Measurements from ENCODE around the gene POLE. TPM values are rescaled to one million over a fixed set of nuclear protein-coding genes. Genes with fewer than 3 reads are reported as not detected.
A peak's percentile ranks its signal among the peaks of the same experiment; 100 is the strongest.

POLE gene
- total RNA-seq, 2 experiments from 2014 or later: 112 to 114 TPM

DNA sequence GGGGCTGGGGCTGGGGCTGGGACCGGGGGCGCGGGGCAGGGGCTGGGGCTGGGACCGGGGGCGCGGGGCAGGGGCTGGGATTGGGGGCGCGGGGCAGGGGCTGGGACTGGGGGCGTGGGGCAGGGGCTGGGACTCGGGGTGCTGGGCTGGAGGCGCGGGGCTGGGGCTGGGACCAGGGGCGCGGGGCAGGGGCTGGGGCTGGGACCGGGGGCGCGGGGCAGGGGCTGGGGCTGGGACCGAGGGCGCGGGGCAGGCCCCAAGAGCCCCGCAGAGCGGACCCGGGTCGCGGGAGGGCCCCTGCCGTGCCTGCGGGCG, 68.1 kb downstream of the POLE start:
- POLR2A ChIA-PET: no interaction called here
- CTCF ChIA-PET: no interaction called here
- peaks cover 4% of the 10 kb centered on the region for H3K9me3 Mint-ChIP-seq

GRCh38 chr12:132618683-132619043, 68.5 kb downstream of the POLE start, which contains the start of gene P2RX2:
TSS of gene P2RX2 (plus strand) at chr12:132618776. CDS start at chr12:132618817, 41 bp downstream.
- Mint-ChIP-seq H3K9me3 (peaks cover 4% of the 10 kb centered on the region), H3K4me3 (no peak within 1 kb of the TSS), H3K27me3 (peaks cover 22% of the 10 kb centered on the region), H3K4me1 (ENCODE audit: low read depth) (peaks cover 14% of the 10 kb centered on the region), H3K27ac (no peak within 1 kb of the TSS), H3K36me3 (no peaks in the 10 kb centered on the region)
- intact Hi-C loops (cut with micrococcal nuclease): loop anchor here (10.0 kb wide), 1 partner anchor 464 kb away; no protein-coding TSS in a partner anchor
- CTCF ChIA-PET: interaction anchor here (1.6 kb wide), 1 partner anchor 203 kb away, joined by 4 read pairs; no protein-coding TSS in a partner anchor
- no peak for DNase-seq
- POLR2A ChIA-PET: interaction anchor here (0.6 kb wide), 1 partner anchor 74 kb away, joined by 3 read pairs; no protein-coding TSS in a partner anchor

More for the DNA sequence above, 68.1 kb downstream of the POLE start:
- intact Hi-C loops (cut with micrococcal nuclease): loop anchor here (10.0 kb wide), 1 partner anchor 464 kb away; no protein-coding TSS in a partner anchor
- no peak overlapping the region for H3K4me3 Mint-ChIP-seq
- H3K27ac Mint-ChIP-seq: no peak overlapping the region
- H3K36me3 Mint-ChIP-seq: peaks cover 2% of the 10 kb centered on the region
- peaks cover 22% of the 10 kb centered on the region for H3K27me3 Mint-ChIP-seq
- no peak for DNase-seq
- H3K4me1 Mint-ChIP-seq (ENCODE audit: low read depth): peaks cover 14% of the 10 kb centered on the region

GRCh38 chr12:132617822-132618682, 69.1 kb downstream of the POLE start:
- ChIA-PET CTCF (interaction anchor here (1.6 to 1.9 kb wide), 2 partner anchors 18 to 203 kb away, joined by 4 to 9 read pairs; no protein-coding TSS in a partner anchor), POLR2A (interaction anchor here (0.6 kb wide), 1 partner anchor 75 kb away, joined by 3 read pairs; no protein-coding TSS in a partner anchor)
- H3K36me3 Mint-ChIP-seq: no peaks in the 10 kb centered on the region
- peaks cover 14% of the 10 kb centered on the region for H3K4me1 Mint-ChIP-seq (ENCODE audit: low read depth)
- H3K9me3 Mint-ChIP-seq: peaks cover 4% of the 10 kb centered on the region
- H3K27me3 Mint-ChIP-seq: peaks cover 22% of the 10 kb centered on the region
- H3K27ac Mint-ChIP-seq: no peak overlapping the region
- no peak for DNase-seq
- H3K4me3 Mint-ChIP-seq: no peak overlapping the region
- intact Hi-C loops (cut with micrococcal nuclease): loop anchor here (10.0 kb wide), 1 partner anchor 463 kb away; no protein-coding TSS in a partner anchor

GRCh38 chr12:132617135-132617701, 69.9 kb downstream of the POLE start:
- POLR2A ChIA-PET: no interaction called here
- Mint-ChIP-seq H3K4me1 (ENCODE audit: low read depth) (peaks cover 10% of the 10 kb centered on the region), H3K4me3 (no peak overlapping the region), H3K9me3 (peaks cover 4% of the 10 kb centered on the region), H3K36me3 (no peaks in the 10 kb centered on the region), H3K27me3 (peaks cover 22% of the 10 kb centered on the region), H3K27ac (no peak overlapping the region)
- CTCF ChIA-PET: interaction anchor here (0.6 to 3.4 kb wide), 5 partner anchors 11 to 648 kb away, joined by 3 to 38 read pairs (median 4); no protein-coding TSS in a partner anchor
- DNase-seq: no peak
- intact Hi-C loops (cut with micrococcal nuclease): loop anchor here (10.0 kb wide), 1 partner anchor 462 kb away; no protein-coding TSS in a partner anchor

- CTCF ChIA-PET: interaction anchor here (0.7 to 3.4 kb wide), 23 partner anchors 10 to 546 kb away, joined by 3 to 38 read pairs (median 4); no protein-coding TSS in a partner anchor
- Mint-ChIP-seq H3K4me3 (no peak overlapping the region), H3K9me3 (peaks cover 8% of the 10 kb centered on the region), H3K4me1 (ENCODE audit: low read depth) (peaks cover 11% of the 10 kb centered on the region), H3K27ac (no peak overlapping the region), H3K36me3 (no peaks in the 10 kb centered on the region), H3K27me3 (peaks cover 29% of the 10 kb centered on the region)
- intact Hi-C loops (cut with micrococcal nuclease): loop anchor here (1.0 to 10.0 kb wide), 3 partner anchors 15 to 461 kb away; no protein-coding TSS in a partner anchor
- DNase-seq: no peak
- POLR2A ChIA-PET: no interaction called here
These were observed 71.5 kb downstream of the POLE start for GRCh38 chr12:132615579-132616038.

GRCh38 chr12:132614861-132615578, 72.1 kb downstream of the POLE start:
- peak; percentile 86 for DNase-seq
- intact Hi-C loops (cut with micrococcal nuclease): loop anchor here (1.0 to 10.0 kb wide), 3 partner anchors 15 to 460 kb away; no protein-coding TSS in a partner anchor
- ChIA-PET CTCF (interaction anchor here (0.6 to 3.4 kb wide), 26 partner anchors 8 to 461 kb away, joined by 3 to 38 read pairs (median 4); no protein-coding TSS in a partner anchor), POLR2A (no interaction called here)
- peaks cover 8% of the 10 kb centered on the region for H3K9me3 Mint-ChIP-seq
- H3K27ac Mint-ChIP-seq: no peak overlapping the region
- H3K27me3 Mint-ChIP-seq: peaks cover 35% of the 10 kb centered on the region
- no peaks in the 10 kb centered on the region for H3K36me3 Mint-ChIP-seq
- H3K4me3 Mint-ChIP-seq: no peak overlapping the region
- peaks cover 14% of the 10 kb centered on the region for H3K4me1 Mint-ChIP-seq (ENCODE audit: low read depth)

DNA sequence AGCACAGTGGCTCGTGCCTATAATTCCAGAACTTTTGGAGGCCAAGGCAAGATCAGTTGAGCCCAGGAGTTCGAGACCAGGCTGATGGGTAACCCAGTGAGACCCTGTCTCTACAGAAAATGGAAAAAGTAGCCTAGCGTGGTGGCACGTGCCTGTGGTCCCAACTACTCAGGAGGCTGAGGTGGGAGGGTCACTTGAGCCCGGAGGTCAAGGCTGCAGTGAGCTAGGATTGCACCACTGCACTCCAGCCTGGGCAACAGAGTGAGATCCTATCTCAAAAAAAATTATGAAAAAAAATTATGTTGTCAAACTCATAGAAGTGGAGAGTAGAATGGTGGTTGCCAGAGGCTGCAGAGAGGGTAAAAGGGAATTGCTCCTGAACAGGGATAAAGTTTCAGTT, 73.1 kb downstream of the POLE start:
- peaks cover 8% of the 10 kb centered on the region for H3K9me3 Mint-ChIP-seq
- peaks cover 14% of the 10 kb centered on the region for H3K4me1 Mint-ChIP-seq (ENCODE audit: low read depth)
- H3K36me3 Mint-ChIP-seq: no peaks in the 10 kb centered on the region
- intact Hi-C loops (cut with micrococcal nuclease): loop anchor here (2.0 to 10.0 kb wide), 2 partner anchors 199 to 459 kb away; no protein-coding TSS in a partner anchor
- DNase-seq: no peak
- H3K27ac Mint-ChIP-seq: no peak overlapping the region
- no peak overlapping the region for H3K4me3 Mint-ChIP-seq
- CTCF ChIA-PET: interaction anchor here (1.4 to 3.4 kb wide), 6 partner anchors 10 to 199 kb away, joined by 5 to 38 read pairs (median 9); no protein-coding TSS in a partner anchor
- peaks cover 39% of the 10 kb centered on the region for H3K27me3 Mint-ChIP-seq
- POLR2A ChIA-PET: interaction anchor here (0.7 kb wide), 1 partner anchor 113 kb away, joined by 5 read pairs; no protein-coding TSS in a partner anchor

DNA sequence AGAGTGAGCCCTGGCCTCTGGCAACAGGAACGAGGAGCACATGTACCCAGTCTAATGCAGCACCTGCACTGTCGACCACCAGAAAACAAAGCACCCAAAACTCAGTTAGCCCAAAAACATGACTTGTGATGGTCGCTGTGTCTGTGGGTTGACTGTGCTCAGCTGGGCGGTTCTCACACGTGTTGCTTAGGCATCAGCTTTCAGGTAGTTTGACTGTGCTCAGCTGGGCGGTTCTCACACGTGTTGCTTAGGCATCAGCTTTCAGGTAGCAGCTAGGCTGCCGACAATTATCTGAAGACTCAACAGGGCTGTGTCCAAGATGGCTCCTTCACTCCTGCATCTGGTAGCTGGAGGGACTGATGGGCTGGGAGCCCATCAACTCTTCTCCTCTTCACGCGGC, 75.5 kb downstream of the POLE start:
- Mint-ChIP-seq H3K4me3 (no peak overlapping the region), H3K36me3 (no peaks in the 10 kb centered on the region), H3K9me3 (peaks cover 5% of the 10 kb centered on the region), H3K27ac (no peak overlapping the region), H3K4me1 (ENCODE audit: low read depth) (peaks cover 9% of the 10 kb centered on the region), H3K27me3 (peaks cover 41% of the 10 kb centered on the region)
- DNase-seq: no peak
- CTCF ChIA-PET: interaction anchor here (1.0 to 2.3 kb wide), 2 partner anchors 50 to 197 kb away, joined by 4 to 11 read pairs; no protein-coding TSS in a partner anchor
- POLR2A ChIA-PET: no interaction called here
- intact Hi-C loops (cut with micrococcal nuclease): loop anchor here (10.0 kb wide), 1 partner anchor 457 kb away; no protein-coding TSS in a partner anchor

DNA sequence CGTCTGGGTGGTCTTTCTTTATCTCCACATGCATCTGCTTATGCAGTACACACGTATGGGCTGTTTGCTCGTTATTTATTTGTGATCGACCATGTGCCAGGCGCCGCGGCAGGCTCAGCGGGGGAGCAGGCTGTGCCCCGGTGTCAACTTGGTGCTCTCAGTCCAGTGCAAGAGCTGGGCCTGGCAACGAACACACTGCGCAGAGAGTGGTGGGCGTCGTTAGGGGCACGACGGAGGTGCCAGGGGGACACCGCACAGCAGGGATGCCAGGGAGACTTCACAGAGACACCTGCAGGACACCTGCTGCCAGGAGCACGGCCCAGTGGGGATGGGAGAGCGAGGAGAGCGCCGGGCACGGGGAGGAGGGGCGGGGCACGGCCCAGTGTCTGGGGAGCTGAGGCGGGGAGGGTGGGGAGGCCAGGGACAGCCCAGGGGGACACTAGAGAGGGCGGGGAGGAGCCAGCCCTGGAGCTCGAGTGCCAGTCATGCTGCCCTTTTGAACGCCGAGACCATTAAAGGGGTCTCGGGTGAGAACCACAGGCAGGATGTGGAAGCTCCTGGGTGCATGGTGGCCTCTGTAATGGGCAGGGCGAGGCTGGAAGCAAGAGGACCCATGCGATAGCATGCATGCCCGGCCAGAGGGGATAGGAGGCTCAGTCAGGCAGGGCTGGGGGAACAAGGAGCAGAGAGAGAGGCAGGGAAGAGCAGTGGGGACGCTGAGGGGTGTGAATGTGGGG, 76.1 kb downstream of the POLE start:
- Mint-ChIP-seq H3K4me1 (ENCODE audit: low read depth) (peaks cover 9% of the 10 kb centered on the region), H3K9me3 (peaks cover 4% of the 10 kb centered on the region), H3K27me3 (peaks cover 46% of the 10 kb centered on the region), H3K27ac (no peak overlapping the region), H3K4me3 (no peak overlapping the region), H3K36me3 (no peaks in the 10 kb centered on the region)
- POLR2A ChIA-PET: no interaction called here
- intact Hi-C loops (cut with micrococcal nuclease): loop anchor here (10.0 kb wide), 1 partner anchor 456 kb away; no protein-coding TSS in a partner anchor
- no peak for DNase-seq
- CTCF ChIA-PET: interaction anchor here (1.0 to 2.3 kb wide), 4 partner anchors 11 to 196 kb away, joined by 3 to 11 read pairs (median 4); no protein-coding TSS in a partner anchor

DNA sequence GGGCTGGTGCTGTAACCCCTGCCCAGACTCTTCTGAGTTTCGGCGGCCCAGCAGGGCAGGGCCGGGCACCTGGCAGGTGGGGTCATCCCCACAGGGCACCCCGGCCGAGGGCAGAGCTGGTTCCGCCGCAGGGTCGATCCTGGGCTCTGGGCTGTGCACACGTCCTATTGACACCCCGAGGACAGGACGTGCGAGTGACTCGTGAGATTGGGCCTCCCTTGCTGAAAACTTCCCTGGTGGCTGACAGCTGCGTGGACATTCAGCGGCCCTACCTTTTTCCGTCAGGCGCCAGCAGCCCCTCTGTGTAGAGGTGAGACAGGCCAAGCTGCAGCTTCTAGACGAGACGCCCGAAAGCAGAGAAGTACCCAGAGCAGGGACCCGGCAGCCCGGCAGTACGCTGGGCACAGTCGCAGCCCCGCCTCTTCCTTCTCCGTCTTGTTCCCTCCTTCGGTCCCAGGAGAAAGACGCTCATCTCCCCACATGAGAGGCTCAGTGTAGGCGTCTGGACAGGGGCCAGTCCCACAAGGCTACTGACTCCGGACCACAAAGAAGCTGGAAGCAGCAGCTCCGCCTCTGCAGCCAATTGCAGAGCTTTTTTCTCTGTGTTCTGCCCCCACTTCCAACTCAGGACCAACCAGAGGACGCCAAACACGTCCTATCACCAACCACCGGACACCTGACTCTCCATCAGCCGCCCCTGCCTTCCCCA, 76.9 kb downstream of the POLE start, which contains the start of gene LRCOL1:
Gene LRCOL1 (minus strand): TSS at position 532 of the 709 bp plus-strand sequence. CDS start 4,331 bp downstream, outside the sequence.
- no peak for DNase-seq
- CTCF ChIA-PET: interaction anchor here (1.1 to 1.5 kb wide), 5 partner anchors 9 to 196 kb away, joined by 3 to 5 read pairs (median 4); no protein-coding TSS in a partner anchor
- H3K4me3 Mint-ChIP-seq: no peak within 1 kb of the TSS
- intact Hi-C loops (cut with micrococcal nuclease): loop anchor here (10.0 kb wide), 1 partner anchor 455 kb away; no protein-coding TSS in a partner anchor
- POLR2A ChIA-PET: no interaction called here
- no peaks in the 10 kb centered on the region for H3K36me3 Mint-ChIP-seq
- H3K27me3 Mint-ChIP-seq: peaks cover 41% of the 10 kb centered on the region
- peaks cover 9% of the 10 kb centered on the region for H3K4me1 Mint-ChIP-seq (ENCODE audit: low read depth)
- H3K9me3 Mint-ChIP-seq: peaks cover 4% of the 10 kb centered on the region
- H3K27ac Mint-ChIP-seq: no peak within 1 kb of the TSS
